ENCODE results near the gene HELZ2.
"Not testable (repeated sequence)": the region's sequence is repeated elsewhere in the genome, so short reads cannot be mapped to it uniquely, and the experiment has no call there.

HELZ2 gene

GRCh38 chr20:63560333-63560805 is 13.7 kb downstream of the HELZ2 start:
- Histone ChIP-seq H3K27me3 (ENCODE audit: insufficient read depth, poor library complexity, severe bottlenecking) (peaks cover 3% of the 10 kb centered on the region), H3K27ac (replicated peaks) (no peak overlapping the region), H3K4me3 (replicated peaks; ENCODE audit: insufficient read depth, low read length) (no peak overlapping the region)
- no peak for DNase-seq (ENCODE audit: low read depth in 1 of 2, low spot score in 1 of 2)
- TF ChIP-seq CTCF (IDR thresholded peaks at IDR 0.05; ENCODE audit: insufficient read depth, low read length) (no peak), GABPA (IDR thresholded peaks at IDR 0.05; ENCODE audit: low read depth) (no peak), REST (IDR thresholded peaks at IDR 0.05; ENCODE audit: insufficient replicate concordance, low read depth) (no peak), POLR2AphosphoS5 (IDR thresholded peaks at IDR 0.05; ENCODE audit: low read depth) (no peak), SPI1 (IDR thresholded peaks at IDR 0.05; ENCODE audit: borderline replicate concordance, low read depth) (no peak)

- H3K4me3 ChIP-seq (replicated peaks; ENCODE audit: insufficient read depth, low read length); H3K27me3 ChIP-seq (ENCODE audit: insufficient read depth, poor library complexity, severe bottlenecking); H3K27ac ChIP-seq (replicated peaks); DNase-seq (ENCODE audit: low read depth in 1 of 2, low spot score in 1 of 2): not testable (repeated sequence)
Measured at GRCh38 chr20:63559485-63560332, 14.3 kb downstream of the HELZ2 start.

GRCh38 chr20:63558804-63559484 is 15.1 kb downstream of the HELZ2 start:
- peaks cover 17% of the 10 kb centered on the region for H3K27me3 ChIP-seq (ENCODE audit: insufficient read depth, poor library complexity, severe bottlenecking)
- no peak overlapping the region for H3K27ac ChIP-seq (replicated peaks)
- H3K4me3 ChIP-seq (replicated peaks; ENCODE audit: insufficient read depth, low read length): no peak overlapping the region
- TF ChIP-seq CTCF (IDR thresholded peaks at IDR 0.05; ENCODE audit: insufficient read depth, low read length) (no peak), REST (IDR thresholded peaks at IDR 0.05; ENCODE audit: insufficient replicate concordance, low read depth) (no peak), POLR2AphosphoS5 (IDR thresholded peaks at IDR 0.05; ENCODE audit: low read depth) (no peak), GABPA (IDR thresholded peaks at IDR 0.05; ENCODE audit: low read depth) (no peak), SPI1 (IDR thresholded peaks at IDR 0.05; ENCODE audit: borderline replicate concordance, low read depth) (no peak)
- no peak for DNase-seq (ENCODE audit: low read depth in 1 of 2, low spot score in 1 of 2)

- Histone ChIP-seq H3K4me3 (replicated peaks; ENCODE audit: insufficient read depth, low read length) (no peak overlapping the region), H3K27ac (replicated peaks) (no peak overlapping the region), H3K27me3 (ENCODE audit: insufficient read depth, poor library complexity, severe bottlenecking) (peaks cover 25% of the 10 kb centered on the region)
- no peak for DNase-seq (ENCODE audit: low read depth in 1 of 2, low spot score in 1 of 2)
- TF ChIP-seq CTCF (IDR thresholded peaks at IDR 0.05; ENCODE audit: insufficient read depth, low read length): no peak
- TF ChIP-seq SPI1 (IDR thresholded peaks at IDR 0.05; ENCODE audit: borderline replicate concordance, low read depth): no peak
- no peak for TF ChIP-seq REST (IDR thresholded peaks at IDR 0.05; ENCODE audit: insufficient replicate concordance, low read depth)
- no peak for TF ChIP-seq POLR2AphosphoS5 (IDR thresholded peaks at IDR 0.05; ENCODE audit: low read depth)
- TF ChIP-seq GABPA (IDR thresholded peaks at IDR 0.05; ENCODE audit: low read depth): no peak
Measured at GRCh38 chr20:63557481-63557891, 16.6 kb downstream of the HELZ2 start.
